Gastroesophageal sphincter (tissue), 4 donors: ENCODE measurements around the gene LARGE1. TPM values are rescaled to one million over a fixed set of nuclear protein-coding genes. Genes with fewer than 3 reads are reported as not detected.

Source experiments
- ATAC-seq: fragments of 150-250 bp; one replicate; pipeline ENCODE4 v1.9.1; 2016; ENCODE audit warnings: mild to moderate bottlenecking, moderate library complexity
- H3K27ac ChIP-seq, 4 donors: fragments of 200-600 bp; sonication (generic) in 3 of 4; 1 replicate in 3 of 4; 2 replicates in 1 of 4; pipeline ENCODE4 v1.5.1; 2016 to 2019
- H3K27me3 ChIP-seq: fragments of 200-600 bp; sonication (generic); one replicate; pipeline ENCODE4 v1.5.1; 2019
- H3K36me3 ChIP-seq, 2 donors: fragments of 200-600 bp; sonication (generic); one replicate each; pipeline ENCODE4 v1.5.1; 2019; ENCODE audit warnings: control low read depth in 1 of 2
- H3K4me1 ChIP-seq, 3 donors: fragments of 200-600 bp; sonication (generic); 1 replicate in 2 of 3; 2 replicates in 1 of 3; pipeline ENCODE4 v1.5.1; 2016 to 2019; ENCODE audit warnings: control low read depth in 2 of 3
- H3K4me3 ChIP-seq, 2 donors: fragments of 200-600 bp; sonication (generic); one replicate each; pipeline ENCODE4 v1.5.1; 2019; ENCODE audit warnings: mild to moderate bottlenecking in 1 of 2, moderate library complexity in 1 of 2
- H3K9me3 ChIP-seq, 3 donors: fragments of 200-600 bp; sonication (generic); one replicate each; pipeline ENCODE4 v1.5.1; 2017 to 2019; ENCODE audit warnings: control low read depth in 2 of 3
- CTCF ChIP-seq, 4 experiments: fragments of 200-600 bp in 2 of 4; fragments of 450-650 bp in 2 of 4; sonication (generic) in 1 of 4; IDR thresholded peaks; one replicate each; pipeline ENCODE4 v1.5.1; 2017 to 2019; ENCODE audit warnings: antibody characterized with exemption in 4 of 4, mild to moderate bottlenecking in 2 of 4, moderate library complexity in 2 of 4
- EP300 ChIP-seq: sonication (generic); formaldehyde crosslinking; IDR thresholded peaks from one replicate; pipeline ENCODE4 v1.6.1; 2017; ENCODE audit warnings: antibody characterized with exemption, mild to moderate bottlenecking
- POLR2A ChIP-seq, 2 donors: fragments of 450-650 bp; IDR thresholded peaks; one replicate each; pipeline ENCODE4 v1.6.1; 2017; ENCODE audit warnings: antibody characterized with exemption in 2 of 2, mild to moderate bottlenecking in 2 of 2, moderate library complexity in 1 of 2
- POLR2AphosphoS5 ChIP-seq: sonication (generic); formaldehyde crosslinking; IDR thresholded peaks from one replicate; pipeline ENCODE4 v1.6.1; 2017; ENCODE audit warnings: antibody characterized with exemption
- WGBS, 2 donors: methylation state at CpG; one replicate each; pipeline ENCODE4 v1.1.5; 2018; ENCODE audit warnings: low coverage in 1 of 2; 5-methylcytosine and 5-hydroxymethylcytosine counted together
- total RNA-seq, 4 donors: library from RNA; depleted of rRNA; stranded (reverse); fragments of >200 nt; gene quantifications; one replicate each; pipeline ENCODE4 v1.1.0, GENCODE V29; 2016

Gene LARGE1
- total RNA-seq, 4 donors from 2014 or later, result 23.0 to 67.8 (median 48.0) TPM

GRCh38 chr22:33561149-33561807 is 359.0 kb downstream of the LARGE1 start:
- Histone ChIP-seq H3K27ac (no peak overlapping the region), H3K36me3 (peaks cover 0 to 11% of the 10 kb centered on the region in 2 donors), H3K4me1 (no peaks in the 10 kb centered on the region), H3K27me3 (no peaks in the 10 kb centered on the region), H3K4me3 (no peak overlapping the region), H3K9me3 (no peaks in the 10 kb centered on the region)
- TF ChIP-seq POLR2A (IDR thresholded peaks at IDR 0.05) (no peak), POLR2AphosphoS5 (no peak), EP300 (no peak), CTCF (IDR thresholded peaks at IDR 0.05) (no peak)
- 90 to 97% methylated on average over 2 to 6 of the region's 9 CpGs for WGBS, 2 donors
- no peak for ATAC-seq

- WGBS, 2 donors, result 67 to 74% methylated on average over 3 of the region's 7 CpGs
- Histone ChIP-seq H3K4me3 (no peak overlapping the region), H3K9me3 (no peaks in the 10 kb centered on the region), H3K4me1 (no peaks in the 10 kb centered on the region), H3K36me3 (peaks cover 0 to 7% of the 10 kb centered on the region in 2 donors), H3K27me3 (no peaks in the 10 kb centered on the region), H3K27ac (no peak overlapping the region)
- no peak for TF ChIP-seq CTCF (IDR thresholded peaks at IDR 0.05)
- no peak for TF ChIP-seq EP300
- no peak for TF ChIP-seq POLR2A (IDR thresholded peaks at IDR 0.05)
- no peak for TF ChIP-seq POLR2AphosphoS5
- no peak for ATAC-seq
These were observed 362.4 kb downstream of the LARGE1 start for GRCh38 chr22:33557836-33558235.

- WGBS, 2 donors, result 25 to 85% methylated on average over 1 to 5 of the region's 5 CpGs
- Histone ChIP-seq H3K9me3 (no peaks in the 10 kb centered on the region), H3K36me3 (no peaks in the 10 kb centered on the region), H3K27ac (no peak overlapping the region), H3K4me1 (no peaks in the 10 kb centered on the region), H3K27me3 (no peaks in the 10 kb centered on the region), H3K4me3 (no peak overlapping the region)
- TF ChIP-seq POLR2A (IDR thresholded peaks at IDR 0.05) (no peak), POLR2AphosphoS5 (no peak)
- ATAC-seq, result no peak
These were observed 364.3 kb downstream of the LARGE1 start for GRCh38 chr22:33555814-33556522.

GRCh38 chr22:33553493-33553892 is 366.8 kb downstream of the LARGE1 start:
- Histone ChIP-seq H3K9me3 (no peaks in the 10 kb centered on the region), H3K27me3 (no peaks in the 10 kb centered on the region), H3K27ac (no peak overlapping the region), H3K4me1 (no peaks in the 10 kb centered on the region), H3K36me3 (no peaks in the 10 kb centered on the region), H3K4me3 (no peak overlapping the region)
- WGBS, 2 donors, result 78 to 95% methylated on average over 4 to 5 of the region's 5 CpGs
- TF ChIP-seq CTCF (IDR thresholded peaks at IDR 0.05) (no peak), EP300 (no peak), POLR2AphosphoS5 (no peak), POLR2A (IDR thresholded peaks at IDR 0.05) (no peak)
- no peak for ATAC-seq

- 69 to 80% methylated on average over 1 to 4 of the region's 4 CpGs for WGBS, 2 donors
- Histone ChIP-seq H3K36me3 (no peaks in the 10 kb centered on the region), H3K9me3 (no peaks in the 10 kb centered on the region), H3K4me1 (peaks cover 0 to 25% (median 10%) of the 10 kb centered on the region in 3 donors), H3K27me3 (no peaks in the 10 kb centered on the region), H3K4me3 (no peak overlapping the region), H3K27ac (no peak overlapping the region)
- ATAC-seq, result no peak
- no peak for TF ChIP-seq CTCF (IDR thresholded peaks at IDR 0.05)
- TF ChIP-seq POLR2A (IDR thresholded peaks at IDR 0.05), result no peak
- no peak for TF ChIP-seq POLR2AphosphoS5
- no peak for TF ChIP-seq EP300
These were observed 375.6 kb downstream of the LARGE1 start for GRCh38 chr22:33544707-33545106.
